Prostate gland (tissue), 2 donors: ENCODE measurements around the gene TMEM181.

Experiments used
- CTCF ChIP-seq, 4 experiments: fragments of 200-600 bp in 2 of 4; fragments of 450-650 bp in 2 of 4; sonication (generic) in 2 of 4; IDR thresholded peaks; 1 replicate in 3 of 4; 2 replicates in 1 of 4; pipeline ENCODE4 v1.5.1; 2016 to 2019; ENCODE audit warnings: antibody characterized with exemption in 4 of 4, mild to moderate bottlenecking in 2 of 4, moderate library complexity in 2 of 4
- POLR2A ChIP-seq: fragments of 450-650 bp; IDR thresholded peaks from one replicate; pipeline ENCODE4 v1.6.1; 2016; ENCODE audit warnings: antibody characterized with exemption, mild to moderate bottlenecking

GRCh38 chr6:158609455-158610155 is 49.7 kb downstream of the TMEM181 start:
- TF ChIP-seq CTCF (IDR thresholded peaks at IDR 0.05) (no peak), POLR2A (no peak)
